Right forelimb (tissue), 1 donor: Measurements from ENCODE around the gene SS18L1.

Experiments used
- DNase-seq: peaks from one replicate; pipeline ENCODE4 v3.0.0-alpha.2; 2018

The SS18L1 gene

DNA sequence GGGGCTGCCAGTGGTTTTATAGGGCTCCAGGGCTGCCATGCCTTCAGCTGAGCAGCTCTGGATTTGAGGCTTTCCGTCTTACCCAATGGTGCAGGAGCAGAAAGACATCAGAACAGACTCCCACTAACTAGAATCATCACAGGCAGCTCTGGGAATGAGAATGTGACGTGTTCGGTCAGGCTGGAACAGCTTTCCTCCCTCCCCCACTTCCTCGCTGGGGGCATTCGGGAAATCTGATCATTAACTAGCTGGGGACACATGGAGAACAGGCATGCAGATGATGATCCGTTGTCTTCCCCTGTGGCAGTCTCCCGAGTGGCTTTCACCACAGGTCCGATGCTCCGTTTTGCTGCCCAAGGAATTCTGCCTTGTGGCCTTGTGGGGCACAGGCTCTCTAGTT lies 33.7 kb downstream of the SS18L1 start:
- no peak for DNase-seq

DNA sequence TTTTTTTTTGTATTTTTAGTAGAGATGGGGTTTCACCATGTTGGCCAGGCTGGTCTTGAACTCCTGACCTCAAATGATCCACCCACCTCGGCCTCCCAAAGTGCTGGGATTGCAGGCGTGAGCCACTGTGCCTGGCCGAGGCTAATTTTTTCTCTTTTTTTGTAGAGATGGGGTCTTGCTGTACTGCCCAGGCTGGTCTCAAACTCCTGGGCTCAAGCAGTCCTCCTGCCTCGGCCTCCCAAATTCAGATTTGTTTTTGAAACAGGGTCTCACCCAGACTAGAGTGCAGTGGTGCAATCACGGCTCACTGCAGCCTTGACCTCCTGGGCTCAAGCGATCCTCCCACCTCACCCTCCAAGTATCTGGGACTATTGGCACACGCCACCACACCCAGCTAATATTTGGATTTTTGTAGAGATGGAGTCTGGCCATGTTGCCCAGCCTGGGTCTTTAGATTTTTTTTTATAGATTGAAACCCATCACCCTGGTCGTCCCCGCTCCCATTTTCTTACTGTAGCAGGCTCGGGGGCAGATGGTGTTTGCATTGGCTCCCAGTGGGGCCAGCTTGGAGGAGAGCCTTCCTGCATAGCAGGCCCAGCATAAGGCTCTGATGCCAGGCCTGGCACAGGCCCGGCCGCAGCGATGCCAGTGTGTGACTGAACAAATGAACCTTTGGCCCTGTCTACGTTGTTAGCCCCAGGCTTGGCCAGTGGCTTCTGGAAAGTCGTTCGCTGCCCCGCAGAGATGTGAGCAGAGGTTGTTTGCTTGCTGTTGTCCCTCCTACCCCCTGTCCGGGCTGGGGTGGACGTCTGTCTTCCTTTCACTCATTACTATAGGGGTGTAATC lies 35.0 kb downstream of the SS18L1 start:
- DNase-seq = no peak

DNA sequence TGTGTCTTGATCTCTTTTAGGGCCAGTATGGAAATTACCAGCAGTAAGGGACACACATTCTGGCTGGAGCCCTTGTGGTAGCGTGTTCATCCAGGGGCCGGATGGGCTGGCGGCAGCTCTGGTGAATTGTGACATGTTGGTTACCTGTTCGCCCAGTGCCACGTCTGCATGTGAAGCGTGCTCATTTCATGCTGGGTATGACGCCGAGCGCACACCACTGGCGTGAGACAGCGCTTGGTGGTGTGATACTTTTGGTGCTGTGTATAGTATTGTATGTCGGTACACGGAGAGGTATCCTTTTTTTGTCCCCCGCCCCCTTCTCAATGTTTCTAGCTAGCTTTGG lies 35.6 kb downstream of the SS18L1 start:
- DNase-seq = no peak

DNA sequence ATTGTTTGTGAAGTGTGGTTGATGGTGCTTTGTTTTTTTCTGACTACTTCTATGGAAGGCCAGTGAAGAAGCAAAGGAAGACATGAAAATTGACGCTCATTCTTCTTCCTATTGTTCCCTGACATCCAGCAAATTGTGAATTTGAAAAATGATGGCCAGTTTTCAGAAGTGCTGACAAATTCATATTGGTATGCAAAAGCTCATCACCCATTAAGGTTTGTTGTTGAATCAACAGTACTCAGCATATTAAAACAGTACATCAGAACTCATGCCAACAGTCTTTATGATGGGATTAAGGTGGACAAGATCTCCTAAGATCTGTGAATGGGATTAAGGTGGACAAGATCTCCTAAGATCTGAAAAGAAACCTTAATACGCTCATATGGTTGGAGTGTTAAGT lies 38.2 kb downstream of the SS18L1 start:
- DNase-seq = no peak

DNA sequence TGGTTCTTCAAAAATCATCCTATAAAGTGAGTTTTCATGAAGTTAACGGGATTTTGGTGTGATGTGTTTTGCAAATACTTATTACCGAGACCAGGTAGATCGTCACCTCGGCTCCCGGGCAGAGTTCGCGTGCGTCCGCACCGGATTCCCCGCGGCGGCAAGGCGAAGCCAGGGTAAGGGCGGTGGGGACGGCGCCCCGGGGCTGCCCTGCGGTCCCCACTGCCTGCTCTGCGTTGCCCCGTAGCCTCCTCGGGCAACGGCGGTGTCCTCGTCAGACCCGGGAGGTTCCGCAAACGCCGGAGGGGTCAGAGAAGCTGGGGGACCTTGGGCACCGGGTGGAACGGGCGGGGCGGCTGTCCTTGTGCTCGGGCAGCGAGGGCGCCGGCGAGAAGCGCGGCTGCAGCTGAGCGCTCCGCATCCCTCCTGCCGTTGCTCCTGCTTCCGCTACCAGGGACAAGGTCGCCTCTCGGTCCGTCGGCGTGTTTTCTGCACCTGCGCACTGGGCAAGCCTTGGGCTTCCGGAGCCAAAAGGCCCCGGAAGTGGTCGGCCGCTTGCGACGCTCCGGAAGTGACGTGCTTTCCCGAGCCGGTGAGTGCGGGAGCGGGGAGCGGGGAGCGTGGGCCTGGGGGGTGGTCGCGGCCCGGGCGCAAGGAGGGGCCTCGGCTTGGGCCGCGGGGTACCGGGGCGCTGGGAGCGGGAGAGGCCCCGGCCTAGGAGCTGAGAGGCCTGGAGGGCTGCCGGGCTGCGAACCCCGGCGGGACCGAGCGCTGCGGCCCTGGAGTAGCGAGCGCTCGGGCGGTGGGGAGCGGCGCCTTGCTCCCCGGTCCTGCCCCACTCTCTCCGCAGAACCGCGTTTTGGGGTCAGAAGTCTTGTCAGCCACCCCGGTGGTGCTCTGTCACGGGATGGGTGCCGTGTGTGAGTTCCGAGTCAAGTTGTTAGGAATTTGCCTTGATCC lies 39.2 kb downstream of the SS18L1 start, which contains the start of gene MTG2:
TSS of gene MTG2 (plus strand) at position 560 of the 957 bp plus-strand sequence. CDS start 10,393 bp downstream, outside the sequence.
- DNase-seq = peak; percentile 94

DNA sequence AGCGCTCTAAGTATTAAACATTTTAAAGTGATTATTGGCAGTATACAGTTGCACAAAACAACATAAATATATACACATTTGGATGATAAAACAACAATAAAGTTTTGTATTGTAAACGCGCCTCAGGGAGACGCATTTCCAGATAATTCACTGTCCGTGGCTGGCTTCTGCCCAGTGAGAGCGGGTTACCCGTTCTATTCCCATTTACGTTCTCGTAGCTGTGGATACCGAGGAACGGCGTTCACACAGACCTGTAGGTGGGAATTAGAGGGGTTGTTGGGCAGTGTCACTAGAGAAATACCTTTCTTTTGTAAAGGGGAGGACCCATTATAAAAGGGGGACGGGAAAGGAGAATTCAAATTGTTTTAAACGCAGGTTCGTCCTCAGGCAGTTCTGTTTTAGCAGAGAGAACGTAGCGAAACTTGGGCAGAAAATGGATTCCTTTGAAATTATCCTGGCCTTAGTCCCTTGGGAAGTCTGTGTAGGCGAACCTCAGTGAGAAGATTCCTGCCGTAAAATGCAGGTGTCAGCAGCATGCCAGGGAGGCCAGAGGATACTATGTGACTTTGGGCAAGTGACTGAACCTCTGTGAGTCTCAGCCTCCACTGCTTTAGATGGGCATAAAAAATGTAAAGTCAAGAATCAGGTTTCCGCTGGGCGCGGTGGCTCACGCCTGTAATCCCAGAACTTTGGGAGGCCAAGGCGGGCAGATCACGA lies 40.0 kb downstream of the SS18L1 start:
- no peak for DNase-seq

DNA sequence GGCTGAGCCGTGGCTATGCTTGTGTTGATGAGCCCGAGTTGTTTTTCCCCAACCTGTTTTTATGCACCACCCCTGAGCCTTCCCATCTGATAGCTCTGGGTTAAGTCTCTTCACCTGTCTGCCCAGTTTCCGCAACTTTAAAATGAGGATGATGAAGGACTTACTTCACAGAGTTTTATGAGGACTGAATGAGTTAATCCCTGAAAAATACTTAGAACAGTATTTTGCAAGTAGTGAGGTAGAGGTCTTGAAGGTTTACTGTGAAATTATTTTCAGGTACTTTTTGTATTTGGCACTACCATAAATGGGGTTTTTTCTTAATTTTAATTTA lies 42.5 kb downstream of the SS18L1 start:
- no peak for DNase-seq

DNA sequence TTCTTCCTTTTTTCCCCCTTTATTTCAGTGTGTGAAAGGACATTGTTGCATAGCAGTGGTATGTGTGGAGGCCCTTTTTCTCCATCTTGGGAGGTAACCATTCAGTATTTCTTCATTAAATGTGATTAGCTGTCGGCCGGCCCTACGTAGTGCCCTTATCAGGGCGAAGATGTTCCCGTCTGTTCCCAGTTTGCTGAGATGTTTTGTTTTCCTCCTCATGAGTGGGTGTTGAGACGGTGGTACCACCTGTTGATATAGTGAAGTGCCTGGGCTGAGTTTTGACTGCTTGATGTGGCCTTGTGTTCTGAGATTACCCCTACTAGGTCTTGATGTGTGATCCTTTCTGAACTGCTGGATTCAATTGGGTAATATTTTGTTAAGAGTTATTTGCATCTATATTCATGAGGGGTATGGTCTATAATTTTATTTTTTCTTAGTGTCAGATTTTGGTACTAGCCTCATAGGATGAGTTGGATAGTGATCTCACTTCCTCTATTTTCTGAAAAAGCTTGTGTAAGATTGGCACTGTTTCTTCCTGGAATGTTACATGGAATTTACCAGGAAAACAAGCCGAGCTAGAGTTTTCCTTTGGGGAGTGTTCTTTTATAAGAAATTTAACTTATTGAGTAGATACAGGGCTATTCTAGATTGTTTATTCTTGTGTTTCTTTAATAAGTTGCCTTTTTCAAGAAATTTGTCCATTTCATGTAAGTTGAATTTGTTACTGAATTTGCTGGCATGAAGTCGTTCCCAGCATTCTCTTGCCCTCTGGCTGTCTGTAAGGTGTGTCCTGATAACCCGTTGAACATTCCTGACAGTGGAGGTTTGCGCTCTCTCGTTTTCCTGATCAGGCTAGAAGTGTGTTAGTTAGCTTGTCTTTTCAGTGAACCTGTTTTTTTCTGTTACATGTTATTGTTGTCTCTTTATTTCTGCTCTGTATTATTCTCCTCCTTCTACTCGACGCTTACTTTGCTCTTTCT lies 43.6 kb downstream of the SS18L1 start:
- no peak for DNase-seq

DNA sequence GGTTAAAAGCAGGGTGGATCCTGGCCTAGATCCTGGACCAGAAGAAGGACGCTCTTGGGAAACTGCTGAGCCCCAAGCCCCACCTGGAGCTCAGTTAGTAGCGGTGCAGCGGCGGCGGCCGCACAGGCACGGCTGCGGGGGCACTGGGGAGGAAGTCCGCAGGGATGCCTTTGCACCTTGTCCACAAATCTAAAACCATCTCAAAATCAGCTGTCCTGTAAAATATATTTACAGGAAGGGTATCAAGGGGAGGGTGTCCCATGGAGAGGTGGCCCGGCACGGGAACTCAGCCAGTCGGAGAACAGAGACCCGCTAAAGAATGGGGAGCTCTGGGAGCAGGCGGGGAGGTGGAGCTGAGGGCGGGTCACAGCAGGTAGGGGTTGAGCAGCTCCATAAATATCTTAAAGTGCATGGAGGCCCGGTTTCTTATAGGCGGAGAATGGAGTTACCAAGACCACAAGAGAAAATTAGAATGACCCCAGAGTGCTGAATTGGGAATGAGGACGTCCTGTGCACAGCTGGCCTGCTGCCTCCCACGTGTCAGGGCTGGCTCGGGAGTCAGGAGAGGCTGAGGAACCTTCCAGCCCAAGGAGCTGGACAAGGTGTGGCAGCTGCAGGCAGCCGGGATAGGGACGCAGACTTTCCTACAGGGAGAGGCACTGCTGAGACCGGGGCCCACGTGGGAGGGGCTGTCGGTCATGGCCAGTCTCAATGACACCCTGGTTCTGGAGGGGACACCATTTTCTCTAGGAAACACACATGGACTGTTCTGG lies 47.3 kb downstream of the SS18L1 start:
- DNase-seq = no peak

DNA sequence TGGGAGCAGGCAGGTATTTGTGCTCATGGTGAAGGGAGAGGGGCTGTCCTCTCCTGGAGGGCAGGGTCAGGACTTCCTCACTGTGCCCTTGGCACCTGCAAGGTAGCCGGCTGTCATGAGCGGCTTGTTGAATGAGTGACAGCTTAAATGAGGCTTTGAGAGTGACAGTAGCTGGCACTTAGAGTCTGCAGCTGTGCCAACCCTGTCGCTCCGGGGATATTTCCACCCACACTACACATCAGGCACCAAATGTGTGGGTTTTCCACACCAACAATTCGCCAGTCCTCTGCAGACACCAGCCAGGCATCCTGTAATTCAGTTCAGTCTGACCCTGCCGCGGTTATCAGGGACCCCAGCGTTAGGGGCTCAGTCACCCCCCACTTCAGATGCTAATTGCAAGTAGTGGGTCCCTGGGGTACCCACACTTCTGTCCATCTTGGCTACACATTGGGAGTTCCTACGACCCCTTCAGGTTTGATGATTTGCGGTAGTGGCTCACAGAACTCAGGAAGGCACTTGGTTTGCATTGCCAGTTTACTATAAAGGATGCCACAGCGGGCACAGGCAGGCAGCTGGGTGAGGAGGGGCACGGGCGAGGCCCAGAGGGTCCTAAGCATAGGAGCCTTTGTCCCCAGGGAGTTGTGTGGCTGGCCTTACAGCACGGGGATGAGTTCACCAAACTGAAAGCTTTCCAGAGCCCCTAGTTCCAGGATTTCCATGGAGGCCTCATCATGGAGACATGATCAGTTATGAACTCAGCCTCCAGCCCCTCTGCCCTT lies 48.4 kb downstream of the SS18L1 start:
- DNase-seq = no peak

DNA sequence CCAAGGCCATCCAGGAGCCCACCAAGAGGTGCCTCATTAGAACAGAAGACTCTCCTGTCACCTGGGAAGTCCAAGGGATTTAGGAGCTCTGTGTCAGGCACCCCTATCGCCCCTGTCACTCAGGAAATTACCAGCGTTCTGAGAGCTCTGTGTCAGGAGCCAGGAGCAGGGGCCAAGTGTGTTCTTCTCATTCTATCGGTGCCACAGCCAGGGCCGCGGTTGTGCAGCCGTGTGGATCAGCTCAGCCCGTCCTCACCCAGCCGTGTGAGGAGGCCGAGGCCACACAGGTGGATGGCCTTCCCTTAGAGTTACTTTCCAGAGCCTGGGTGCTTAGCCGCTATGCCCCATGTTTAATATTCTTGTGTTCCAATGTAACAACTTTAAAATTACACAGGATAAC lies 49.1 kb downstream of the SS18L1 start:
- no peak for DNase-seq

DNA sequence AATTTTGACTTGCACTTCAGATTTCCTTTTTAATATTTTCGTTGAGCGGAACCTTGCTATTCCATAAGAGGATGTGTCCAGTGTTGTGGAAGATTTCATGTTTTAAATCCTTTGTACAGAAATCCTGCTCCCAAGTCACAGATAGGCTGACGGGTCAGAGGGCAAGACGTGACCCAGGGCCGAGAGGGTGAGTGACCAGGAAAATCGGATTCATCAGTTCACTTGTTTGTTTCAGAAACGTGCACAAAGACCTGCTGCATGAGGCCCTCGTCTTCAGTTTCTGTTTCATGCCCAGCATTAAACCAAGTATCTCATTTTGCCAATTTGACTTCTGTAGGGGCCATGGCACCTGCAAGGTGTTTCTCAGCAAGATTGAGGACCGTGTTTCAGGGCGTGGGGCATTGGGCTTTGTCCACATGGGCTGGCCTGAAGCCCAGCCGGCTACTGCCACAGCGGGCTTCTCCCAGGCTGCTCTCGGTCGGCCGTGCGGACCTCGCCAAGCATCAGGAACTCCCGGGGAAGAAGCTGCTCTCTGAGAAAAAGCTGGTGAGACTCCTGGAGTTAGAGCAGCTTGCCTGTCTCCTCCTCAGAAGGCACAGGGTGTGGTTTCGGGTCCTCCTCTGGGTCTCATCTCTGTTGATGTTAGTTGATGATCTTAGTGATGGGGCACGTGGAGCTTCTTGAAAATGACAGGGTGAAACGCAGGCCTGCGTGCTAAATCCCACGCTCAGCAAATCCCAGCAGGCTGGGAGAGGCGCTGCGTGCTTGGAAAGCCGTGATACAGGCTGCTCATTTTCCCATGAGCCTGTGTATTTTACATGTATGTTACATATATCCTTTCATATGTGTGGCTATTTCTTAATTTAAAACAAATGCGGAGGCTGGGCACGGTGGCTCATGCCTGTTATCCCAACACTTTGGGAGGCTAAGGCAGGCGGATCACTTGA lies 49.8 kb downstream of the SS18L1 start:
- DNase-seq = no peak

DNA sequence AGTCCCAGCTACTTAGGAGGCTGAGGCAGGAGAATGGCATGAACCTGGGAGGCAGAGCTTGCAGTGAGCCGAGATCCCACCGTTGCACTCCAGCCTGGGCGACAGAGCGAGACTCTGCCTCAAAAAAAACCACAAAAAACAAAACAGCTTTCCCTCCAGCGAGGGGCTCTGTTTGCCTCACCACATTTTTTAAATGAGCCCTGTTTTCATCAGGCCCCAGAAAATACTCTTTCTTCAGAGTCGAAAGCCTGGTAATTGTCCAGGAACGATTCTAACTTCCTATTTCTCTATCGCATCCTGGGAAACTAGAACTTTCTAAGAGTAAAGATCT lies 51.5 kb downstream of the SS18L1 start:
- DNase-seq = no peak

DNA sequence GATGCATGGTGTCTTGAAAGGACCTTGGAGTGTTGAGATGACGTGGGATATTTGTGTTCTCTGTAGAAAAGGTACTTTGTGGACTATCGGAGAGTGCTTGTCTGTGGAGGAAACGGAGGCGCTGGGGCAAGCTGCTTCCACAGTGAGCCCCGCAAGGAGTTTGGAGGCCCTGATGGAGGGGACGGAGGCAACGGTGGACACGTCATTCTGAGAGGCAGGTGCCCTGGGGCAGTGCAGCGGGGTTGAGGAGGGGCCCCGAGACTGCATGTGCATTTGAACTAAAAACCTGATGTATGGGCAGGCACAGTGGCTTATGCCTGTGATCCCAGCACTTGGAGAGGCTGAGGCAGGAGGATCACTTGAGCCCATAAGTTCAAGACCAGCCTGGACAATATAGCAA lies 52.2 kb downstream of the SS18L1 start:
- DNase-seq = no peak

DNA sequence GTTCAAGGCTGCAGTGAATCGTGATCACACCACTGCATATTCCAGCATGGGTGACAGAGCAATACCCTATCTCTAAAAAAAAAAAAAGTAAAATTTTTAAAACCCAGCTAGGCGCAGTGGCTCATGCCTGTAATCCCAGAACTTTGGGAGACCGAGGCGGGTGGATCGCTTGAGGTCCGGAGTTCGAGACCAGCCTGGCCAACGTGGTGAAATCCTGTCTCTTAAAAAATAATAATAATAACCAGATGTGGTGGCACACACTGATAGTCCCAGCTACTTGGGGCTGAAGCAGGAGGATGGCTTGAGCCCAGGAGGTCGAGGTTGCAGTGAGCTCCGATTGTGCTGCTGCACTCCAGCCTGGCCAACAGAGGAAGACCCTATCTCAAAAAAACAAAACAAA lies 52.7 kb downstream of the SS18L1 start:
- DNase-seq = no peak

DNA sequence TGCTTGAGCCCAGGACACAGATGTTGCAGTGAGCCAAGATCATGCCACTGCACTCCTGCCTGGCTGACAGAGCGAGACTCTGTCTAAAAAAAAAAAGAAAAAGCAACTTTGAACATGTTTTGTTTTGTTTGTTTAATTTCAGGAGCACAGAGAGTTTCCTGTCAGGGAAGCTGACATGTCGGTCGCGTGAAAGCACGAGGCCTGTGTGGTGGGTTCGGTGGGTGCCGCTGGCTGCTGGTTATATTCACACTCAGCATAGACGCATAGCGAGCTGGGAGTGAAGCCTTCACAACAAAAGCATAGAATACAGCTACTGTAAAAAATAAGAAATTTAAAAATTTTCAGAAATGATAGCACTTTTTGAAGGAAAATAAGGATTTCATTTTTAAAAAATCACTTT lies 53.7 kb downstream of the SS18L1 start:
- peak; percentile 2 for DNase-seq

DNA sequence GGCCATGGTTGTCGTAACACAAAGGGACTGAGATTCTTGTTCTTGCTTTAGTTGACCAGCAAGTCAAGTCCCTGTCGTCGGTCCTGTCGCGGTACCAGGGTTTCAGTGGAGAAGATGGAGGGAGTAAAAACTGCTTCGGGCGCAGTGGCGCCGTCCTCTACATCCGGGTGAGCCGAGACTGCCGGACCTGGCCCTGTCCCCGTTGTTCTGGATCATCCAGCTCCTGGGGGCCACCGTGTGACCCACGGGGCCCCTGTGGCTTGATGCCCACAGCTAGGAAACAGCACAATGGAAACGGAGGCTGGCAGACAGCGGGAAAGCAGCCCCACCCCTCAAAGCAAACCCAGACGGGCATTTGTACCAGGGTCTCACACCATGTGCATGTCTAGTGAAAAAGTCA lies 54.2 kb downstream of the SS18L1 start:
- peak; percentile 20 for DNase-seq

DNA sequence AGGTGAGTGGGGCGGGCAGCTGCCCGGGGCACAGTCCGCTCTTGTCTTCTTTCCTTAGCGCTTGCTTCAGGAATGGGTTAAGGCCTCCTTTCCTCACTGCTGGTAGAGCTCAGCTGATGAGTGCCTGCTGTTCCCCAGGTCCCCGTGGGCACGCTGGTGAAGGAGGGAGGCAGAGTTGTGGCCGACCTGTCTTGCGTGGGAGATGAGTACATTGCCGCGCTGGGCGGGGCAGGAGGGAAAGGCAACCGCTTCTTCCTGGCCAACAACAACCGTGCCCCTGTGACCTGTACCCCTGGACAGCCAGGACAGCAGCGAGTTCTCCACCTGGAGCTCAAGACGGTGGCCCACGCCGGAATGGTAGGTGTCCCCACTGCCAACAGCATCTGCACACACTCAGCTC lies 54.9 kb downstream of the SS18L1 start:
- no peak for DNase-seq

DNA sequence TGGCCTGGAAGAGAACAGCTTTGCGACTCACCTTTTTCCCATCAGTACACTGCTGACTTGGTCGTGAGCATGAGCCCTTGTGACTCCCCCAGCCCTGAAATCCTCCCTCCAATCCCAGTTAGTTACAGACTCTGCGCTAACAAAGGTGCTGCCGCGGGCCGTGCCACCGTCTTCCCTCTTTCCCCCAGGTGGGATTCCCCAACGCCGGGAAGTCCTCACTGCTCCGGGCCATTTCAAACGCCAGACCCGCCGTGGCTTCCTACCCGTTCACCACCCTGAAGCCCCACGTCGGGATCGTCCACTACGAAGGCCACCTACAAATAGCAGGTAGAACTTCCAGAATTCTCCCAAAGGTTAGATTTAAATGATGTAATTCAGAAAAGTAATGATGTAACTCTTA lies 55.4 kb downstream of the SS18L1 start:
- peak; percentile 33 for DNase-seq
